Caco-2 (cell line): ENCODE measurements around the gene PPP1R3D. TPM values are rescaled to one million over a fixed set of nuclear protein-coding genes. Genes with fewer than 3 reads are reported as not detected.
A peak's percentile ranks its signal among the peaks of the same experiment; 100 is the strongest.

Source experiments
- BruUV-seq: library from RNA; stranded (reverse); fragments of 400-500 nt; replicated peaks from 2 replicates; lab custom pipeline; 2021; lab: Mats Ljungman, UMichigan
- CTCF ChIA-PET: fragments of 300-600 bp; sonication (Branson Sonifier 250); formaldehyde crosslinking; loops from one replicate; lab custom pipeline; 2022; ENCODE audit warnings: antibody characterized with exemption; lab: Charles Lee
- POLR2A ChIA-PET: fragments of 300-600 bp; sonication (Branson Sonifier 250); formaldehyde crosslinking; loops from one replicate; lab custom pipeline; 2022; ENCODE audit warnings: antibody characterized with exemption; lab: Charles Lee
- DNase-seq, 2 experiments: peaks; one replicate each; pipeline versions ENCODE4 v3.0.0 to v3.0.0-alpha.2; 2020 to 2022
- H3K27me3 ChIP-seq: replicated peaks from 2 replicates; pipeline ENCODE4 v1.6.0; 2011; ENCODE audit warnings: low read length; ENCODE audit not compliant: control insufficient read depth, insufficient read depth
- H3K36me3 ChIP-seq: 2 replicates; pipeline ENCODE4 v1.5.1; 2011; ENCODE audit warnings: low read length; ENCODE audit not compliant: control insufficient read depth, insufficient read depth
- H3K4me1 ChIP-seq: fragments of 250-450 bp; sonication (Bioruptor Pico); 2 replicates; pipeline ENCODE4 v1.5.1; 2020; ENCODE audit warnings: mild to moderate bottlenecking
- H3K4me3 ChIP-seq: 2 replicates; pipeline ENCODE4 v1.5.1; 2011; ENCODE audit warnings: low read depth, mild to moderate bottlenecking, control low read depth, low read length
- H3K9me3 ChIP-seq: fragments of 250-450 bp; sonication (Bioruptor Pico); 2 replicates; pipeline ENCODE4 v1.5.1; 2020; ENCODE audit warnings: mild to moderate bottlenecking, moderate library complexity
- H3K27ac Mint-ChIP-seq: one replicate; pipeline ENCODE4 v1.8.0; 2022; ENCODE audit warnings: mixed read lengths; ENCODE audit not compliant: unreplicated experiment
- H3K27me3 Mint-ChIP-seq: one replicate; pipeline ENCODE4 v1.8.0; 2022; ENCODE audit warnings: mixed read lengths; ENCODE audit not compliant: insufficient read depth, unreplicated experiment
- H3K36me3 Mint-ChIP-seq: one replicate; pipeline ENCODE4 v1.8.0; 2022; ENCODE audit warnings: mild to moderate bottlenecking, mixed read lengths; ENCODE audit not compliant: insufficient read depth, unreplicated experiment
- H3K4me1 Mint-ChIP-seq: one replicate; pipeline ENCODE4 v1.8.0; 2022; ENCODE audit warnings: low read depth, mixed read lengths; ENCODE audit not compliant: unreplicated experiment
- H3K4me3 Mint-ChIP-seq: one replicate; pipeline ENCODE4 v1.8.0; 2022; ENCODE audit warnings: mild to moderate bottlenecking, moderate library complexity, mixed read lengths; ENCODE audit not compliant: unreplicated experiment
- H3K9me3 Mint-ChIP-seq: one replicate; pipeline ENCODE4 v1.8.0; 2022; ENCODE audit warnings: mixed read lengths; ENCODE audit not compliant: unreplicated experiment
- intact Hi-C: fragments of 100-400 bp; cut with micrococcal nuclease; formaldehyde crosslinking; loops from one replicate; pipeline ENCODE4 v1.10.0; 2022; ENCODE audit not compliant: unreplicated experiment
- total RNA-seq: library from RNA; stranded (reverse); gene quantifications from 2 replicates; pipeline ENCODE4 v1.2.3, GENCODE V29; 2022
- TF ChIP-seq, protein P1 (sequence below), 2 experiments: fragments of 200-600 bp in 1 of 2; IDR thresholded peaks; 1 replicate in 1 of 2; 2 replicates in 1 of 2; pipeline versions ENCODE4 v1.5.1 to v1.8.0; 2011 to 2022; ENCODE audit warnings: antibody characterized with exemption in 1 of 2, control low read depth in 1 of 2, inconsistent platforms in 1 of 2, low read depth in 1 of 2, low read length in 1 of 2, mild to moderate bottlenecking in 1 of 2, moderate library complexity in 1 of 2; ENCODE audit not compliant: insufficient read depth in 1 of 2, severe bottlenecking in 1 of 2, unreplicated experiment in 1 of 2

Gene PPP1R3D
- total RNA-seq, 1 experiment from 2014 or later = 10.4 TPM

DNA sequence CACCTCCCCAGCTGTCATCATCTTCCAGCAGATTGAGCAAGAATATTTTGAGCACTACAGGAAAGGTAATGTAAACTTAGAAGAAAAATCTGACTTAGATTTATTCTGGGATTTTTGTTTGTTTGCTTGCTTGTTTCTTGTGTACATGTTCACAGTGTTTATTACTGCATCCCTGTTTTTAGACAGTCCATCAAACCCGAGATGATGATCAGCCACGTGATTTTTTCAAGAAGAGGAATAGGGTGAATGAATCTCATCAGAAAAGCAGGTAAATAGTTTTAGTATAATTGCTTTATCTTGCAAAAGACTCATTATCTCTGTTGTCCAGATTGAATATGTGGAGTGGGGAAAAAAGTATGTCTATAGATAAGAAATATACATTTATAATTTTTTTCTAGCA lies 2.1 kb upstream of the PPP1R3D start:
- Histone ChIP-seq H3K36me3 (no peaks in the 10 kb centered on the region; the same call in 1 of the 2 replicates), H3K27me3 (no peaks in the 10 kb centered on the region), H3K4me1 (peaks cover 13% of the 10 kb centered on the region), H3K9me3 (no peaks in the 10 kb centered on the region), H3K4me3 (no peak overlapping the region)
- Mint-ChIP-seq H3K27ac (no peak overlapping the region), H3K27me3 (no peaks in the 10 kb centered on the region), H3K9me3 (no peaks in the 10 kb centered on the region), H3K4me1 (peaks cover 23% of the 10 kb centered on the region), H3K36me3 (peaks cover 54% of the 10 kb centered on the region), H3K4me3 (peak overlapping the region; percentile 99)
- no TSS peak for BruUV-seq
- DNase-seq = no peak
- ChIA-PET POLR2A (no interaction called here), CTCF (no interaction called here)
- intact Hi-C loops = loop anchor here (10.0 kb wide), 1 partner anchor 423 kb away; no protein-coding TSS in a partner anchor
- TF ChIP-seq, protein P1, sequence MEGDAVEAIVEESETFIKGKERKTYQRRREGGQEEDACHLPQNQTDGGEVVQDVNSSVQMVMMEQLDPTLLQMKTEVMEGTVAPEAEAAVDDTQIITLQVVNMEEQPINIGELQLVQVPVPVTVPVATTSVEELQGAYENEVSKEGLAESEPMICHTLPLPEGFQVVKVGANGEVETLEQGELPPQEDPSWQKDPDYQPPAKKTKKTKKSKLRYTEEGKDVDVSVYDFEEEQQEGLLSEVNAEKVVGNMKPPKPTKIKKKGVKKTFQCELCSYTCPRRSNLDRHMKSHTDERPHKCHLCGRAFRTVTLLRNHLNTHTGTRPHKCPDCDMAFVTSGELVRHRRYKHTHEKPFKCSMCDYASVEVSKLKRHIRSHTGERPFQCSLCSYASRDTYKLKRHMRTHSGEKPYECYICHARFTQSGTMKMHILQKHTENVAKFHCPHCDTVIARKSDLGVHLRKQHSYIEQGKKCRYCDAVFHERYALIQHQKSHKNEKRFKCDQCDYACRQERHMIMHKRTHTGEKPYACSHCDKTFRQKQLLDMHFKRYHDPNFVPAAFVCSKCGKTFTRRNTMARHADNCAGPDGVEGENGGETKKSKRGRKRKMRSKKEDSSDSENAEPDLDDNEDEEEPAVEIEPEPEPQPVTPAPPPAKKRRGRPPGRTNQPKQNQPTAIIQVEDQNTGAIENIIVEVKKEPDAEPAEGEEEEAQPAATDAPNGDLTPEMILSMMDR (IDR thresholded peaks at IDR 0.05; ENCODE audit: insufficient read depth in 1 of 2, low read depth in 1 of 2, low read length in 1 of 2, severe bottlenecking in 1 of 2, unreplicated experiment in 1 of 2) = no peak

DNA sequence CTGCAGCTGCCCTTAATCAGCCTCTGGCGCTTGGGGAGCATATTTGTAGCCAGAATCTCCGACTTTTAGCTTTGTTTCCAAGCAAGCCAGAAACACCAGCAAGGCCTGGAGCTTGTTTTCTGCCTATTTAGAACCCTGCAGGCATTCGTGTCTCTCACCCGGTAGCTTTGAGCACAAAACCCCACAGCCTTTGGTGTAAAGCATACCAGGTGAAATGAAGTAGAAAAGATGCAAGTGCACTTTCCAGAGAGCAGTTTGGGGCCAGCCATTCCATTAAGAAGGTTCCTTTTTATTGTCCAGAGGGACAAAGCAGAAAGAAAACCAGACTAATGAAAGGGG lies 820 bp upstream of the PPP1R3D start:
- ChIA-PET CTCF (interaction anchor here (0.9 to 2.4 kb wide), 10 partner anchors 8 to 157 kb away, joined by 3 to 31 read pairs (median 6); no protein-coding TSS in a partner anchor), POLR2A (interaction anchor here (1.1 to 1.3 kb wide), 4 partner anchors 16 to 30 kb away, joined by 3 to 5 read pairs (median 4); partner anchors contain the start of gene CDH26)
- TF ChIP-seq, protein P1 (IDR thresholded peaks at IDR 0.05; ENCODE audit: insufficient read depth in 1 of 2, low read depth in 1 of 2, low read length in 1 of 2, severe bottlenecking in 1 of 2, unreplicated experiment in 1 of 2) = no peak
- intact Hi-C loops = loop anchor here (1.0 to 10.0 kb wide), 3 partner anchors 16 to 424 kb away; no protein-coding TSS in a partner anchor
- peaks cover 23% of the 10 kb centered on the region for H3K4me1 Mint-ChIP-seq
- no peaks in the 10 kb centered on the region for H3K9me3 Mint-ChIP-seq
- no TSS peak for BruUV-seq
- peaks cover 13% of the 10 kb centered on the region for H3K4me1 ChIP-seq
- peak overlapping the region; percentile 97 for H3K27ac Mint-ChIP-seq
- no peak for DNase-seq
- no peaks in the 10 kb centered on the region for H3K9me3 ChIP-seq
- peaks cover 50% of the 10 kb centered on the region for H3K36me3 Mint-ChIP-seq
- no peaks in the 10 kb centered on the region for H3K27me3 ChIP-seq
- no peaks in the 10 kb centered on the region; the same call in 1 of the 2 replicates for H3K36me3 ChIP-seq
- peak overlapping the region; percentile 75 for H3K4me3 ChIP-seq
- H3K4me3 Mint-ChIP-seq = peak overlapping the region; percentile 99
- H3K27me3 Mint-ChIP-seq = no peaks in the 10 kb centered on the region

DNA sequence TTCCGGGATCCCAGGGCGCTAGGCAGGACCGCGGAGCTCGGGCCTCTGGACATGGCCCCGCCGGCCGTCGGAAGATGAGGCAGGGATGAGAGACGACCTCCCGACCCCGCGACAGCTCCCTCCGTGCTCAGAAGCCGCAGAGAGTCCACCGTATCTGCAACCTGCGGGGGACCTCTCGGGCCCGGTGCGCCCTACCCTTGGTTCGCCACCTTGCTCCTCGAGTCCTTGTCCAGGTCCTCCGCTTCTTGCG lies 301 bp downstream of the PPP1R3D start:
- ChIA-PET POLR2A (interaction anchor here (0.7 to 1.4 kb wide), 10 partner anchors 8 to 907 kb away, joined by 3 to 14 read pairs (median 4); partner anchors contain the start of genes ATP5F1E and CDH26), CTCF (interaction anchor here (0.6 to 2.4 kb wide), 14 partner anchors 9 to 156 kb away, joined by 3 to 31 read pairs (median 4); no protein-coding TSS in a partner anchor)
- Mint-ChIP-seq H3K27me3 (no peaks in the 10 kb centered on the region), H3K9me3 (no peaks in the 10 kb centered on the region), H3K4me1 (peaks cover 29% of the 10 kb centered on the region), H3K27ac (peak overlapping the region; percentile 97), H3K4me3 (peak overlapping the region; percentile 99), H3K36me3 (peaks cover 40% of the 10 kb centered on the region)
- intact Hi-C loops = loop anchor here (1.0 to 10.0 kb wide), 3 partner anchors 17 to 425 kb away; no protein-coding TSS in a partner anchor
- peak; percentile 60 for DNase-seq
- H3K9me3 ChIP-seq = no peaks in the 10 kb centered on the region
- no peaks in the 10 kb centered on the region for H3K27me3 ChIP-seq
- H3K36me3 ChIP-seq = no peaks in the 10 kb centered on the region
- peak overlapping the region; percentile 75 for H3K4me3 ChIP-seq
- TSS peak; percentile 24 for BruUV-seq
- TF ChIP-seq, protein P1 (IDR thresholded peaks at IDR 0.05; ENCODE audit: insufficient read depth in 1 of 2, low read depth in 1 of 2, low read length in 1 of 2, severe bottlenecking in 1 of 2, unreplicated experiment in 1 of 2) = no peak
- H3K4me1 ChIP-seq = peaks cover 17% of the 10 kb centered on the region
